Glutamatergic neuron (in vitro differentiated cells): ENCODE measurements around the gene PAGR1. TPM values are rescaled to one million over a fixed set of nuclear protein-coding genes. Genes with fewer than 3 reads are reported as not detected.
A peak's percentile ranks its signal among the peaks of the same experiment; 100 is the strongest.

Source experiments
- DNase-seq: peaks from one replicate; pipeline ENCODE4 v3.0.0; 2022
- H3K27ac Mint-ChIP-seq: one replicate; pipeline ENCODE4 v1.8.0; 2020; ENCODE audit warnings: mild to moderate bottlenecking, mixed read lengths, inconsistent platforms; ENCODE audit not compliant: unreplicated experiment
- H3K27me3 Mint-ChIP-seq: one replicate; pipeline ENCODE4 v1.8.0; 2020; ENCODE audit warnings: mild to moderate bottlenecking, moderate library complexity, mixed read lengths, inconsistent platforms; ENCODE audit not compliant: unreplicated experiment
- H3K36me3 Mint-ChIP-seq: one replicate; pipeline ENCODE4 v1.8.0; 2020; ENCODE audit warnings: mild to moderate bottlenecking, mixed read lengths, inconsistent platforms; ENCODE audit not compliant: unreplicated experiment
- H3K4me1 Mint-ChIP-seq: one replicate; pipeline ENCODE4 v1.8.0; 2020; ENCODE audit warnings: mild to moderate bottlenecking, low read depth, mixed read lengths, inconsistent platforms; ENCODE audit not compliant: unreplicated experiment
- H3K4me3 Mint-ChIP-seq: one replicate; pipeline ENCODE4 v1.8.0; 2020; ENCODE audit warnings: mild to moderate bottlenecking, mixed read lengths, inconsistent platforms; ENCODE audit not compliant: unreplicated experiment
- H3K9me3 Mint-ChIP-seq: one replicate; pipeline ENCODE4 v1.8.0; 2020; ENCODE audit warnings: mild to moderate bottlenecking, moderate library complexity, mixed read lengths, inconsistent platforms; ENCODE audit not compliant: unreplicated experiment
- CTCF ChIP-seq: fragments of 200-600 bp; sonication (generic); IDR thresholded peaks from one replicate; pipeline ENCODE4 v1.5.0; 2021; ENCODE audit not compliant: partially characterized antibody, unreplicated experiment
- total RNA-seq: library from RNA; stranded (reverse); fragmentation: NEBNext Ultra II Directional; extraction: Animal tissue kit (Norgen Biotek cat#: 25700); gene quantifications from one replicate; pipeline ENCODE4 v1.2.1, GENCODE V29; 2021; ENCODE audit not compliant: unreplicated experiment

PAGR1 gene
- total RNA-seq, 1 donor from 2014 or later, result 110 TPM

GRCh38 chr16:29806099-29806579 lies 9.8 kb upstream of the PAGR1 start, which contains the start of gene MAZ:
Gene MAZ (plus strand): TSS chr16:29806529. CDS start chr16:29806702, 173 bp downstream.
- Mint-ChIP-seq H3K9me3 (peaks cover 17% of the 10 kb centered on the region), H3K4me1 (peaks cover 21% of the 10 kb centered on the region), H3K27ac (peak within 1 kb of the TSS; percentile 100), H3K36me3 (no peaks in the 10 kb centered on the region), H3K4me3 (peak within 1 kb of the TSS; percentile 100), H3K27me3 (peaks cover 27% of the 10 kb centered on the region)
- no peak for DNase-seq
- no peak for TF ChIP-seq CTCF

GRCh38 chr16:29806641-29807425 lies 9.1 kb upstream of the PAGR1 start:
- peak; percentile 68 for DNase-seq
- Mint-ChIP-seq H3K4me1 (peaks cover 15% of the 10 kb centered on the region), H3K27me3 (peaks cover 24% of the 10 kb centered on the region), H3K4me3 (peak overlapping the region; percentile 94), H3K9me3 (peaks cover 19% of the 10 kb centered on the region), H3K27ac (peak overlapping the region; percentile 82), H3K36me3 (no peaks in the 10 kb centered on the region)
- no peak for TF ChIP-seq CTCF

- TF ChIP-seq CTCF, result peak; percentile 26
- no peaks in the 10 kb centered on the region for H3K36me3 Mint-ChIP-seq
- H3K27ac Mint-ChIP-seq, result peak overlapping the region; percentile 82
- H3K4me3 Mint-ChIP-seq, result peak overlapping the region; percentile 94
- peaks cover 19% of the 10 kb centered on the region for H3K9me3 Mint-ChIP-seq
- peaks cover 15% of the 10 kb centered on the region for H3K4me1 Mint-ChIP-seq
- peaks cover 21% of the 10 kb centered on the region for H3K27me3 Mint-ChIP-seq
- peak; percentile 82 for DNase-seq
Measured at GRCh38 chr16:29807426-29808218, 8.3 kb upstream of the PAGR1 start.

- peak overlapping the region; percentile 76 for H3K27ac Mint-ChIP-seq
- peak overlapping the region; percentile 94 for H3K4me3 Mint-ChIP-seq
- DNase-seq, result no peak
- H3K27me3 Mint-ChIP-seq, result peaks cover 21% of the 10 kb centered on the region
- H3K36me3 Mint-ChIP-seq, result no peaks in the 10 kb centered on the region
- H3K9me3 Mint-ChIP-seq, result peaks cover 15% of the 10 kb centered on the region
- TF ChIP-seq CTCF, result no peak
- H3K4me1 Mint-ChIP-seq, result peaks cover 19% of the 10 kb centered on the region
Measured at GRCh38 chr16:29808219-29808900, 7.6 kb upstream of the PAGR1 start.
